Common myeloid progenitor, CD34-positive (primary cell): ENCODE data around the gene FER.

Source experiments
- CTCF ChIA-PET: fragments of 350-600 bp; sonication (Branson Sonifier 250); formaldehyde crosslinking; loops from one replicate; lab custom pipeline; 2021; ENCODE audit warnings: antibody characterized with exemption; lab: Charles Lee
- POLR2A ChIA-PET: fragments of 350-600 bp; sonication (Branson Sonifier 250); formaldehyde crosslinking; loops from one replicate; lab custom pipeline; 2021; ENCODE audit warnings: antibody characterized with exemption; lab: Charles Lee
- DNase-seq, 3 donors: peaks; one replicate each; pipeline versions ENCODE4 v3.0.0 to v3.0.0-alpha.2; 2013
- H3K27ac ChIP-seq, 2 experiments: 1 replicate in 1 of 2; 2 replicates in 1 of 2; pipeline ENCODE4 v1.7.0; 2013; ENCODE audit warnings: inconsistent platforms in 2 of 2, low read length in 2 of 2, mild to moderate bottlenecking in 2 of 2, low read depth in 1 of 2, moderate library complexity in 1 of 2; ENCODE audit not compliant: severe bottlenecking in 2 of 2, insufficient read depth in 1 of 2, poor library complexity in 1 of 2
- H3K27me3 ChIP-seq, 5 experiments: replicated peaks in 2 of 5; 1 replicate in 3 of 5; 2 replicates in 2 of 5; pipeline versions ENCODE4 v1.6.1 to v1.7.0; 2013; ENCODE audit warnings: low read length in 4 of 5, mild to moderate bottlenecking in 2 of 5, moderate library complexity in 2 of 5, inconsistent platforms in 1 of 5; ENCODE audit not compliant: insufficient read depth in 5 of 5, control insufficient read depth in 4 of 5
- H3K36me3 ChIP-seq, 4 experiments: 1 replicate in 2 of 4; 2 replicates in 2 of 4; pipeline versions ENCODE4 v1.6.1 to v1.7.0; 2013; ENCODE audit warnings: low read length in 3 of 4, control low read depth in 1 of 4, mild to moderate bottlenecking in 1 of 4; ENCODE audit not compliant: control insufficient read depth in 4 of 4, insufficient read depth in 4 of 4
- H3K4me1 ChIP-seq, 4 experiments: 1 replicate in 3 of 4; 2 replicates in 1 of 4; pipeline versions ENCODE4 v1.6.1 to v1.7.1; 2013; ENCODE audit warnings: low read length in 3 of 4, mild to moderate bottlenecking in 3 of 4, control low read depth in 1 of 4, inconsistent platforms in 1 of 4, moderate library complexity in 1 of 4; ENCODE audit not compliant: control insufficient read depth in 4 of 4, insufficient read depth in 4 of 4; ENCODE audit errors: control extremely low read depth in 1 of 4
- H3K4me3 ChIP-seq, 7 experiments: 1 replicate in 4 of 7; 2 replicates in 3 of 7; pipeline versions ENCODE4 v1.5.1 to v1.7.0; 2013; ENCODE audit warnings: mild to moderate bottlenecking in 7 of 7, low read length in 6 of 7, moderate library complexity in 6 of 7, inconsistent platforms in 2 of 7, low read depth in 2 of 7, control low read depth in 1 of 7; ENCODE audit not compliant: insufficient read depth in 4 of 7, control insufficient read depth in 1 of 7; ENCODE audit errors: extremely low read depth in 1 of 7
- H3K9me3 ChIP-seq, 5 experiments: 1 replicate in 4 of 5; 2 replicates in 1 of 5; pipeline versions ENCODE4 v1.6.1 to v1.7.1; 2013; ENCODE audit warnings: low read length in 4 of 5, mild to moderate bottlenecking in 2 of 5, inconsistent platforms in 1 of 5, low read depth in 1 of 5, moderate library complexity in 1 of 5; ENCODE audit not compliant: control insufficient read depth in 4 of 5, insufficient read depth in 2 of 5; ENCODE audit errors: control extremely low read depth in 1 of 5
- WGBS: methylation state at CpG from one replicate; pipeline ENCODE4 v1.1.5; 2013; ENCODE audit not compliant: insufficient coverage; 5-methylcytosine and 5-hydroxymethylcytosine counted together

The FER gene

DNA sequence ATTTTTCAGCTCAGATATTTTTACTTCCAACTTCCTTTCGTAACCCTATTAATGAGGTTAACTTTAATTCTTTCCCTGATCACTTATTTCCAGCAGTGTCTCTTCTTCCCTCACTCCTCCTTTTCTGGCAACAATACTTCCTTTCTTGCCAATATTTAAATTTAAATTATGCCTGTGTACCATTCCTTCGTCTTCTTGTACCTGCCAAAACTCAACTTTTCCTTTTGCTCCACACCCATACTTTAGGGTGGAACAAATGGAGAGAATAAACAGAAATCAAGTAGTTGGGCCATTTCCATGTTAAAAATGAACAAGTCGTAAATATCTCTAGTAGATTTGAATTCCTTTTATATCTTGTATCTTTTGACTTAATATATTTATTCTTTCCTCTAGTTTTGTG is 66.0 kb downstream of the FER start:
- no peak overlapping the region for H3K4me3 ChIP-seq
- H3K9me3 ChIP-seq, result peaks cover 0 to 16% (median 3%) of the 10 kb centered on the region in 5 experiments
- peaks cover 0 to 4% (median 1%) of the 10 kb centered on the region in 4 experiments for H3K36me3 ChIP-seq
- 100% methylated on average over 1 of the region's 3 CpGs for WGBS
- ChIA-PET POLR2A (no interaction called here), CTCF (no interaction called here)
- no peak overlapping the region for H3K27ac ChIP-seq
- no peak for DNase-seq
- no peaks in the 10 kb centered on the region for H3K4me1 ChIP-seq
- H3K27me3 ChIP-seq, result no peaks in the 10 kb centered on the region

DNA sequence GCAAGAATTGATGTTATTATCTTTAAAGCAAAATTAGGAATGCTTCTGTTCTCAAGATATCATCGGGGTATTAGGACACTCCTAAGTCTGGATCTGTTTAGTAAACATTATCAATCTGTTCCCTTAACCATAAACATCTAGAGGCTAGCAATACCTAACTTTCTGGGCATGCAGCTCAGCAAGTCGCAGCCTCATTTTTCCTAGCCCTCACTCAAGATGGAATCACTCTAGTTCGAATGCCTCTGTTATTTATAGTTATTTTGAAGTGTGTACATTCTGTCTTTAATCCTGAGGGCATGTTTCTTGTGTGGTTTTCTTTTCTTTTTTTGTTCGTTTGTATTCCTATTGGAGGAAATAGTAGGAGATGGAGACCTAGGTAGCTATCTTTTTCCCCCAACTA is 66.9 kb downstream of the FER start:
- Histone ChIP-seq H3K27me3 (no peaks in the 10 kb centered on the region), H3K36me3 (peaks cover 0 to 4% (median 1%) of the 10 kb centered on the region in 4 experiments), H3K4me1 (no peaks in the 10 kb centered on the region), H3K27ac (no peak overlapping the region), H3K9me3 (peaks cover 0 to 13% (median 3%) of the 10 kb centered on the region in 5 experiments), H3K4me3 (no peak overlapping the region)
- CTCF ChIA-PET, result no interaction called here
- POLR2A ChIA-PET, result no interaction called here
- DNase-seq, result no peak
- 100% methylated on average over 1 of the region's 4 CpGs for WGBS

DNA sequence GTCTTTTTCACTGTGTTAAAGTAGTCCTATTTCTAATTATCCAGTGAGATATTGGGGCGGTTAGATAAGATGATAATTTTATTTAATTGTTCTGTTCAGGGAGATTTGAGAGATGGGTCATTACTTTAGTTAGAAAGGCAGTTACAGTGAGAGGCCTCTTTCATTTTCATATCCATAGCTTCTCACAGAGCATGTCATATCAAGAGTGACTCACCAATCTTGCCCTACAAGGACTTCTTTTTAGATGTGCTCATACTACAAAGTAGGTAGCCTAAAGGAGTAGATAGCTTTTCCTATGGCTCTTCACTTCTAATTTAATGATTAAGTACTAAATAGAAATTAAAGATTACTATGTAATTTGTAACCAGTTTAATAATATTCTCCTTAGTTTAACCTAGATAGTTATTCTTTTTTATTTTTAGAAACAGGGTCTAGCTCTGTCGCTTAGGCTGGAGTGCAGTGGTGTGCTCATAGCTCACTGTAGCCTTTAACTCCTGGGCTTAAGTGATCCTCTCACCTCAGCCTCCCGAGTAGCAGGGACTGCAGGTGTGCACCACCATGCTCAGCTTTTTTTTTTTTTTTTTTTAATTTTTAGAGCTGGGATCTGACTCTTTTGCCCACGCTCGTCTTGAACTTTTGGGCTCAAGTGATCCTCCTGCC is 71.0 kb downstream of the FER start:
- ChIA-PET CTCF (interaction anchor here (1.1 kb wide), 1 partner anchor 13 kb away, joined by 4 read pairs; no protein-coding TSS in a partner anchor), POLR2A (no interaction called here)
- Histone ChIP-seq H3K9me3 (peaks cover 0 to 1% (median 0%) of the 10 kb centered on the region in 5 experiments), H3K27ac (no peak overlapping the region), H3K36me3 (no peaks in the 10 kb centered on the region), H3K4me1 (no peaks in the 10 kb centered on the region), H3K4me3 (no peak overlapping the region), H3K27me3 (no peaks in the 10 kb centered on the region)
- 100% methylated on average over 4 of the region's 5 CpGs for WGBS
- peak in 2 of 3 donors; percentile 3 to 9 for DNase-seq

DNA sequence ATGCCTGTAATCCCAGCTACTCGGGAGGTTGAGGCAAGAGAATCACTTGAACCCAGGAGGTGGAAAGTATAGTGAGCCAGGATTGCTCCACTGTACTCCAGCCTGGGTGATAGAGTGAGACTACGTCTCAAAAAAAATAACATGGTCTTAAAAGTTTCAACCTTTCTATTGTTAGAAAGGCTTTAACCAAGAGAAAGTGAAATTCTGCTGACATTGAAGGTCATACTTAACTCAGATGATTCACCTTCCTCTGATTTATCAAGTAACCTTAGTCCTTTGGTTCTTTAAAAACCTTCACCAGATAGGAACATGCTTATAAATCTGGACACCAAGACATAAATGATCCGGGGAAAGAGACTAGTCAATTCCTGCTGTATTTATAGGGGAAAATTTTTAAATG is 73.3 kb downstream of the FER start:
- Histone ChIP-seq H3K4me3 (no peak overlapping the region), H3K27ac (no peak overlapping the region), H3K4me1 (no peaks in the 10 kb centered on the region), H3K27me3 (no peaks in the 10 kb centered on the region), H3K36me3 (no peaks in the 10 kb centered on the region), H3K9me3 (peaks cover 0 to 1% (median 0%) of the 10 kb centered on the region in 5 experiments)
- WGBS, result 100% methylated on average over 1 of the region's 3 CpGs
- ChIA-PET CTCF (no interaction called here), POLR2A (no interaction called here)
- DNase-seq, result no peak

DNA sequence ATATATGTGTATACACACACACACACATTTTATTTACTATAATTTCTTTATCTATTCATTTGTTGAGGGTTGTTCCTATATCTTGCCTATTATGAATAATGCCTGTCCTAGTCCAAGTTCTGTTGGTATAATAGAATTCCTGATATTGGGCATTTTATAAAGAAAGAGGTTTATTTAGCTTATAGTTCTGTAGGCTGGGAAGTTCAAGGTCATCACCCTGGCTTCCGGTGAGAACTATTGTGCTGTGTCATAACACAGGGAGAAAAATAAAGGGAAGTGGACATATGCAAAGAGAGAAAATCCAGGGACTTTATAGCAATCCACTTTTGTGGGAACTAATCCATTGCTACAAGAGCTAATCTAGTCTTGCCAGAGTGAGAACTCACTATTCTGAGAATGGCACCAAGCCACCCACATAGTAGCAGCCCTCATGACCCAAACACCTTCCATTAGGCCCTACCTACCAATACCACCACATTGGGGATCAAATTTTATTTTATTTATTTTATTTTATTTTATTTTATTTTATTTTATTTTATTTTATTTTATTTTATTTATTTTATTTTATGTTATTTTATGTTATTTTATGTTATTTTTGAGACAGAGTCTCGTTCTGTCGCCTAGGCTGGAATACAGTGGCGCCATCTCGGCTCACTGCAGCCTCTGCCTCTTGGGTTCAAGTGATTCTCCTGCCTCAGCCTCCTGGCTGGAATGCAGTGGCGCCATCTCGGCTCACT is 74.7 kb downstream of the FER start:
- POLR2A ChIA-PET, result no interaction called here
- Histone ChIP-seq H3K36me3 (no peaks in the 10 kb centered on the region), H3K9me3 (peaks cover 0 to 1% (median 0%) of the 10 kb centered on the region in 5 experiments), H3K27me3 (no peaks in the 10 kb centered on the region), H3K4me1 (no peaks in the 10 kb centered on the region), H3K4me3 (no peak overlapping the region), H3K27ac (no peak overlapping the region)
- CTCF ChIA-PET, result no interaction called here
- DNase-seq, result no peak
- 99% methylated on average over 7 of the region's 7 CpGs for WGBS

DNA sequence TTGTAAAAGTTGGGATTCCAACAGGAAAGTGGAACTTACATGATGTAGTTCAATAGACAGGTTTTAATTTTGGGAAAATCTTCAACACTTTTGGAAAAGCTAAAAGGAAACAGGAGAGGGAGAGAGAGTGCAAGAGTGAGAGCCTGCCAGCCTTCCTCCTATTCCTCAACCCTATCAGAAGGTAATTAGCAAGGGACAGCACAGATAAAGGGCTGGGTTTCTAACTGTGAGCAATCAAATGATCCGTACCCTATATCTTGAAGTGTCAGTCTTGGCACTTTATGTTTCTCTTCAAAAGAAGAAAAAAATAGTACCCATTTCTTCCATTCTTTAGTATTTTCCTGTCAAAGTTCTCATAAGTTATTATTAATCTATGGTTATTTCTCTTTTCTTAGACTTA is 79.4 kb downstream of the FER start:
- Histone ChIP-seq H3K27ac (no peak overlapping the region), H3K27me3 (no peaks in the 10 kb centered on the region), H3K9me3 (peaks cover 0 to 1% (median 0%) of the 10 kb centered on the region in 5 experiments), H3K4me1 (no peaks in the 10 kb centered on the region), H3K36me3 (no peaks in the 10 kb centered on the region), H3K4me3 (no peak overlapping the region)
- ChIA-PET POLR2A (no interaction called here), CTCF (interaction anchor here (0.6 to 1.3 kb wide), 2 partner anchors 10 to 110 kb away, joined by 3 to 5 read pairs; no protein-coding TSS in a partner anchor)
- WGBS, result 100% methylated on average over 1 of the region's 1 CpG
- no peak for DNase-seq

DNA sequence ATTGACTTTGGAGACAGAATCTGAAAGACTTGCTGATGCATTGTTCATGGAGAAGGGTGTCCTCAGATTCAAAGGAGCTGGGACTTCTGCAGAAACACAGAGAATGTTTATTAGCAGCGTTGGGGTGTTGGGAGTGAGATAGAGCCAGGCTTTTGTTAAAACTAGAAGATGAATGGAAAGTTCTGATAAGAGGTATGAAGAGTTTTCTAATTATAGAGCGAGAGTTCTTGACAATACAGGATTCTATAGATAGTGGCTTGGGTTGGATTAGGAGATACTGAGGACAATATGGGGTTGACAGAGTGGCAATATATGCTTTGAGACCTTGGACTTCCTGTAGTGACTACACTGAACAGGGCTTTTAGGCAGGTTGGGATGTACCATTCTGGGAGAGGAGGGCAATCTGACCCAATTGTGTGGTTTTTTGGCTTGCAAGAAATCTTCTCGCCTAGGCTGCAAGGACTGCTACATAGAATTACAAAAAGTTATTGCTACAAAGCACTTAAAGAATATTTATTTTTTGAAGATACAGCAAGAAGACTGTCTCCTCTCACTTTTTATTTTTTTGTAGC is 83.1 kb downstream of the FER start:
- POLR2A ChIA-PET, result no interaction called here
- no peaks in the 10 kb centered on the region for H3K4me1 ChIP-seq
- no peak overlapping the region for H3K4me3 ChIP-seq
- H3K36me3 ChIP-seq, result no peaks in the 10 kb centered on the region
- CTCF ChIA-PET, result no interaction called here
- H3K27ac ChIP-seq, result no peak overlapping the region
- WGBS, result 100% methylated on average over 2 of the region's 3 CpGs
- no peaks in the 10 kb centered on the region for H3K27me3 ChIP-seq
- no peaks in the 10 kb centered on the region for H3K9me3 ChIP-seq
- no peak for DNase-seq
